HL-60 (cell line): ENCODE results near the gene RNF144A.

Experiments used
- CTCF ChIP-seq: IDR thresholded peaks from one replicate; pipeline ENCODE4 v1.5.1; 2011; ENCODE audit warnings: low read length, control low read depth, inconsistent platforms; ENCODE audit not compliant: insufficient read depth
- GABPA ChIP-seq: IDR thresholded peaks from 2 replicates; pipeline ENCODE4 v1.6.1; 2012; ENCODE audit warnings: low read depth

GRCh38 chr2:7010391-7011054 is 93.3 kb downstream of the RNF144A start:
- TF ChIP-seq GABPA: no peak
- TF ChIP-seq CTCF: no peak
